Keratinocyte (primary cell): ENCODE measurements around the gene ERICH6.

Experiments used
- CTCF ChIP-seq, 3 experiments: IDR thresholded peaks in 1 of 3; conservative IDR thresholded peaks in 1 of 3; optimal IDR thresholded peaks in 1 of 3; 2 replicates in 2 of 3; 3 replicates in 1 of 3; pipeline versions ENCODE3 to v1.5.1; 2011; ENCODE audit warnings: low read length in 3 of 3, mild to moderate bottlenecking in 3 of 3, moderate library complexity in 2 of 3, control low read depth in 1 of 3, inconsistent platforms in 1 of 3; ENCODE audit not compliant: insufficient read depth in 2 of 3; ENCODE audit errors: extremely low read depth in 1 of 3
- EZH2 ChIP-seq: IDR thresholded peaks from one replicate; pipeline ENCODE4 v1.6.1; 2012; ENCODE audit warnings: inconsistent platforms, mild to moderate bottlenecking, low read length, moderate library complexity

- TF ChIP-seq CTCF (optimal IDR thresholded peaks at IDR 0.05 in 1 of 3, IDR thresholded peaks at IDR 0.05 in 1 of 3, conservative IDR thresholded peaks at IDR 0.05 in 1 of 3; ENCODE audit: extremely low read depth in 1 of 3, insufficient read depth in 2 of 3, low read length in 3 of 3) (peak; percentile 44 to 65 (median 52)), EZH2 (no peak)
Measured at GRCh38 chr3:150721285-150722130, 17.8 kb upstream of the ERICH6 start.
